NCI-H69 (cell line): ENCODE data around the gene CLMP.
"Not testable (repeated sequence)": the region's sequence is repeated elsewhere in the genome, so short reads cannot be mapped to it uniquely, and the experiment has no call there.

Experiments
- DNase-seq: peaks from one replicate; lab custom pipeline; 2025; lab: John Stamatoyannopoulos, UW

Gene CLMP

GRCh38 chr11:123132881-123133280 is 62.2 kb downstream of the CLMP start:
- DNase-seq = no peak

- DNase-seq = not testable (repeated sequence)
Observed at GRCh38 chr11:123132034-123132766, 62.8 kb downstream of the CLMP start.

DNA sequence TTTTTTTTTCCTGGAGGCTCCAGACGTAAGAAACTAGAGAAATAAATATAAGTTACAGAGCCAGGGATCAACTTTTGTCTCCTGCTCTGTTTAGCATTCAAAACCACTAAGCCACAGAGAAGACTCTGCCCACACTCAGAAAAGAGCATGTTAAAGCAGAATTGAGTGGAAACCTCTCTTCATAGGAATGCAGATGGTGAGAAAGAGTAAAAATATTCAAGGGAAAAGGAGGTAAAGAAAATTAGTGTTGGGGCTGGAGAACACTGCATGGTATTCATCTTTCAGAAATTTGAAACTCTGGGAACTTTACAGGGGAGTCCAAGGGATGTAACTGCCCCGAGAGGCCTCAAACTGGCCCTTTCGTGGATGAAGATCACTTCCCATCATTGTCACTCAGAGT is 65.1 kb downstream of the CLMP start:
- no peak for DNase-seq

- no peak for DNase-seq
Observed at GRCh38 chr11:123125169-123125568, 69.9 kb downstream of the CLMP start.

DNA sequence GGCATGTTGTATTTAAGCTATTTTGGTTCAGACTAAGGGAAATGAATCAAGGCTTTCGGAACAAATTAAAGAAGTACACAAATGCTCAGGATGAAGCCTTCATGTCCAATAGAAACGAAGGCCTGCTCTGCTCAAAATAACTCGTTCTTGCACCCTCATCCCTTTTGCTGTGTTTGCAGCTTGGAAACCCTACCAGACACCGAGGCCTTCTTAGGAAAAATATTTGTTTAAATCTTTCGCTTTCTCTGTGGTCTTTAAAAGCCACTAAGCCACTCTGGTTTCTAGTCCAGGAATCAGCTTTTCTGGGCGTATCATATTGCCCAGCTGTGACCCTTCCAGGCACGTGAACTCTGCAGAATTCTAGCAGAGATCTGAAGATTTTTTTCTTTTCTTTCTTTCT is 72.2 kb downstream of the CLMP start:
- DNase-seq = no peak

DNA sequence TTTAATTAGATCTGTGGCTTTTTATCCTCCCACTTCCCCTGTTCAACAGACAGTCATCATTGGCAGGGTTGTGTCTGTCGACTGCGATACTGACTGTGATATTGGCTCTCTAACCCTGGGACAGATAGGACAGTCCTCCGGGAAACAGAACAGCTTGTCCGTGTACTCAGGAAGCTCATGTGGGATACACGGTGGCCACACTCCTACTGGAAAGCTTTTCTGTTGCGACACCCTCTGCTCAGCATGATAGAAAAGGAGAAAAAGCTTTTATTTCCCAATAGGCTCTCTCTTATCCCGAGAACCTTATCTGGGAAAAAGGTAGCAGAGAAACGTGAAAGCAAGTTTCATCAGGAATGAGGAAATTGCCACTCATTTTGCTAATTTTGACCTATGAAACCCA is 72.7 kb downstream of the CLMP start:
- no peak for DNase-seq

DNA sequence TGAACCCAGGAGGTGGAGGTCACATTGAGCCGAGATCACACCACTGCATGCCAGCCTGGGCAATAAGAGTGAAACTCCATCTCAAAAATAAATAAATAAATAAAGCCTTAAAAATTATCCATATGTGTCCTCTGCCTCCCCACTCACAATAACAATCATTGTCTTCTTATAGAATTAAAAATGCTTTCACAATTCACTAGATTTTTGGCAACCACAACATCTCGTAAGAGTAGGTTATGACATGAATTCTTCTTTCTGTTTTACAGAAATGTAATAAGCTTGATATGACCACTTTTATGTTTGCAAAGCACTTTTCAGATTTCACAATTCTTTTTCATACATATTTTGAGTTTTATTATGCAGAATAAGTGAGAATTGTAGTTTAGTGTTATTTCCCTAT is 78.6 kb downstream of the CLMP start:
- no peak for DNase-seq

DNA sequence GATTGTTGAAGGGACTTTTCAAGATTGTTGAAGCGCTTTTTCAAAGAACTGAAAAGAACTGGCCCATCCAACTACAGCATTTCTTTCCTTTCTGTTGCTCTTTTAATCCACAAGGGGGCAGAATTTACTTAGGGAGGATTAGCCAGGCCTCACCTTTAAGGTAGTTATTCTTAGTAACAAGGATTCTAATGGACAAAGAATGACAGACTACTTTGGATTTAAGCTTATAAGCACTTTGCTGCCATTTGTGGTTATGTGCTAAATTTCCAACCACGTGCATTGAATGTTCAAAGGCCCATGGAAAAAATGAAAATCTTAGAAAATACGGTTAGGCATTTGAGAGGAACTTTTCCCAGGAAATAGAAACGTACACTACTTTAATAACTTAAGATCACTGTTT is 83.6 kb downstream of the CLMP start:
- peak; percentile 84 for DNase-seq

GRCh38 chr11:123110397-123110796 is 84.7 kb downstream of the CLMP start:
- DNase-seq = no peak

GRCh38 chr11:123107945-123108495 is 87.0 kb downstream of the CLMP start:
- DNase-seq = peak; percentile 33

- DNase-seq = no peak
Observed at GRCh38 chr11:123104697-123105096, 90.4 kb downstream of the CLMP start.

- DNase-seq = peak; percentile 96
Observed at GRCh38 chr11:123103326-123103980, 91.6 kb downstream of the CLMP start.

- DNase-seq = peak; percentile 78
Observed at GRCh38 chr11:123100379-123101085, 94.5 kb downstream of the CLMP start.

GRCh38 chr11:123098990-123099389 is 96.1 kb downstream of the CLMP start:
- DNase-seq = peak; percentile 70

DNA sequence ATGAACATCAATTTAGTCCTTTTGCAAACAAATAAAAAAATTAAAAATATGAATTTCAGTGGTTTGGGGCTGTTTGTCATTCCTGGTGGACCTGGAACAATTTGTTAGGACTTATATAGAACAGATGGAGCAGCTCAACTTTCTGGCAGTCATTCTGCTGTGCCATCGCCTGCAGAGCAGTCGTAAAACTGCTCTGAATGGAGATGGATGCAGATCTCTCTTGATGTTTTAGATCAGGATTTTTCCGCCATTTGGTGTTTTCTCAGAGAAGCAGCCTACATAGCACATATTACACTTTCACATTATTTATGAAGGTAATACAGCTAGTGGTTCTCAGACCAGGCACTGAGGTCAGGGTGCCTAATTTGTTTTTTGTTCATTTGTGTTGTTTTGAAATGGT is 101.3 kb downstream of the CLMP start:
- peak; percentile 55 for DNase-seq

DNA sequence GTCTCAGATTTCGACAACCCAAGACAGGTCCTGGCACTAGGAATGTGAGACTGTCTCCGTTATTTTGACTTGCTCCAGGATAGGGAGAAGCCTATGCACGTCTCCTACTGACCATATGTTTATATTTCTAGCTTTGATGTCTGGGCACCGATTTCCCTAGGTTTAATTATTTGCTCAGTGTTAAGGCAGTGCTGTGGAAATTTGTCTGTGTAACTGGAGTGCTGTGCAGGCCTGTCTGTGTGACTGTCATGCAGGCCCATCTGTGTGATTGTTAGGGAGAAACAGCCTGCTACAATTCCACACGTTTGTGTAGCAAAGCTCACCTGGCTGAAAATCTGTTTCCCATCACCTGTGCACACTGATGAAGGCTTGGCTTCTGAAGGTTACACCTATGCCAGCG is 103.5 kb downstream of the CLMP start:
- no peak for DNase-seq

DNA sequence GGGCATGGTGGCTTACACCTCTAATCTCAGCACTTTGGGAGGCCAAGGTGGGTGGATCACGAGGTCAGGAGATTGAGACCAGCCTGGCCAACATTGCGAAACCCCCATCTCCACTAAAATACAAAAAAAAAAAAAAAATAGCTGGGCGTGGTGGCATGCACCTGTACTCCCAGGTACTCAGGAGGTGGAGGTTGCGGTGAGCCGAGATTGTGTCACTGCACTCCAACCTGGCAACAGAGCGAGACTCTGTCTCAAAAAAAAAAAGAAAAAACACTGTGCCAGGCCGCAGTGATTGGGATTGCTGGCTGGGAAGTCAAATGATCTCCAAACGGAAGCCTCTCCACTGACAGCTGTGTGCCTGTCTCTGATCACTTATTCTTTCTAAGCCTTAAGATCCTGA is 104.9 kb downstream of the CLMP start:
- DNase-seq = not testable (repeated sequence)

GRCh38 chr11:123088896-123089295 is 106.2 kb downstream of the CLMP start:
- DNase-seq = not testable (repeated sequence)

GRCh38 chr11:123087657-123088056 is 107.4 kb downstream of the CLMP start:
- DNase-seq = not testable (repeated sequence)

DNA sequence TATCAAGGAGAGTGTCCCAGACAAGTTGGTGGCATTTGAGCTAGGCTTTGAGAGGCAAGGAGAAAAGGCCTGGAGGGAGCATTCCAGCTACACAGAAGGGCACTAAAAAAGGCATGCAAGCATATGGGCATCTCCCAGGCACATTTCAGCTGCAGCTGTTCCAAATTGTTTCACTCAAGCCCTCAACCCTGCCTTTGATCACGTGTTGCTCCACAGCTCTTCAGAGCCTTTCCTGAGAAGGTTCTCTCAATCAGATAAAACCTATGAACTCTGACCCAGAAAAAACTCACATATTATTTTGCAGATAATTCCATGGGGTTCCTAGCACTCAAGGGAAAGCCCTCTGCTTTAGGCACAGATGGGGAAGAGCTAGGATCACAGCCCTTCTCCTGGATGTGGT is 108.7 kb downstream of the CLMP start:
- DNase-seq = no peak

DNA sequence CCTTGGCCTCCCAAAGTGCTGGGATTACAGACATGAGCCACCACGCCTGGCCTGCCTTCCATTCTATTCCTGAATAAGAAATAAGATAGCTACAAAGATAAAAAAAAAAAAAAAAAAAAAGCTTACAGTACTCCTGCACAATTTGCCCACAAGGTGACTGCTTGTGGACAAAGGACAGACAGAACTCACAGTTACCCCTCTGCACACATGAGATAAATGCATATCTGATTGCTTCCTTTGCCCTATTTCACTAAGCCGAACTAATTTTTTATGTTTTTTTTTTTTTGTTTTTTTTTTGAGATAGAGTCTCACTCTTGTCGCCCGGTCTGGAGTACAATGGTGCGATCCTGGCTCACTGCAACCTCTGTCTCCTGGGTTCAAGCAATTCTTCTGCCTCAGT is 109.6 kb downstream of the CLMP start:
- DNase-seq = no peak

DNA sequence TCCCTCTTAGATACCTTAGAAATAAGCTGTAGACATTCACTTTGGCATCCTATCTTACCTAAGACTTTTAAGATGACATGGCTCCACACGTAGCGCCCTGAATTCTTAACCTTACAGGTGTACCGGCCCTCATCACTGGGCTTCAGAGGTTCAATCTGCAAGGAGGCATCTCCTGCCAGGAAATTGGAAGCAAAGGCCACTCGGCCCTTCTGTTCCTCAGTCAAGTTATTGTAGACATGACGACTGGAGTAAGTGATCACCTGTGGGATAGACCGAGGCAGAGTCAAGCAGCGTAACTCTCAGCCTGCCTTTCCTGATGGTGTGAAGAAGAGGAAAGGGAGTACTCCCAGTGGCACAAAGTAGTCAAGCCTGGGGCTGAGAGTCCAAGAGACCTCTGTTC is 110.6 kb downstream of the CLMP start:
- DNase-seq = no peak

- DNase-seq = peak; percentile 88
Observed at GRCh38 chr11:123083623-123084029, 111.4 kb downstream of the CLMP start.
